ENCODE results near the gene RALGDS.

RALGDS gene

GRCh38 chr9:133149130-133150015, 28.3 kb upstream of the RALGDS start:
- peak; percentile 67 to 81 (median 69) for DNase-seq

- peak; percentile 28 to 55 (median 41) for DNase-seq
Measured at GRCh38 chr9:133148199-133149129, 27.4 kb upstream of the RALGDS start.

- DNase-seq = peak; percentile 71 to 76 (median 73)
Measured at GRCh38 chr9:133147412-133148198, 26.6 kb upstream of the RALGDS start.

- no peak for DNase-seq
Measured at GRCh38 chr9:133146746-133147411, 25.8 kb upstream of the RALGDS start.

- DNase-seq = no peak
Measured at GRCh38 chr9:133144904-133145851, 24.1 kb upstream of the RALGDS start.

GRCh38 chr9:133144142-133144903, 23.3 kb upstream of the RALGDS start:
- peak; percentile 80 to 91 (median 88) for DNase-seq

GRCh38 chr9:133143639-133144141, 22.6 kb upstream of the RALGDS start:
- DNase-seq = no peak

- peak in 1 of 4 experiments; percentile 22 for DNase-seq
Measured at GRCh38 chr9:133142684-133143622, 21.9 kb upstream of the RALGDS start.

GRCh38 chr9:133141833-133142595, 21.0 kb upstream of the RALGDS start:
- DNase-seq = peak; percentile 21 to 72 (median 52)

GRCh38 chr9:133140606-133141005, 19.6 kb upstream of the RALGDS start:
- DNase-seq = no peak

- DNase-seq = no peak
Measured at GRCh38 chr9:133140174-133140505, 19.1 kb upstream of the RALGDS start.

GRCh38 chr9:133139246-133140173, 18.5 kb upstream of the RALGDS start:
- no peak for DNase-seq

- no peak for DNase-seq
Measured at GRCh38 chr9:133137451-133138231, 16.6 kb upstream of the RALGDS start.

- DNase-seq = peak in 2 of 4 experiments; percentile 40 to 58
Measured at GRCh38 chr9:133135146-133135745, 14.2 kb upstream of the RALGDS start.

GRCh38 chr9:133134388-133135145, 13.5 kb upstream of the RALGDS start:
- no peak for DNase-seq
